Erythroblast (primary cell): ENCODE data around the gene PNPLA4.

Experiments
- GATA1 ChIP-seq: IDR thresholded peaks from 2 replicates; pipeline ENCODE4 v1.6.1; 2011; ENCODE audit warnings: low read depth, mild to moderate bottlenecking, control low read depth, low read length, moderate library complexity
- POLR2A ChIP-seq: IDR thresholded peaks from 2 replicates; pipeline ENCODE4 v1.6.1; 2011; ENCODE audit warnings: mild to moderate bottlenecking, low read length

GRCh38 chrX:7876957-7877356, 50.3 kb downstream of the PNPLA4 start:
- no peak for TF ChIP-seq POLR2A
- TF ChIP-seq GATA1 = no peak
